ENCODE results near the gene SYNJ2. TPM values are rescaled to one million over a fixed set of nuclear protein-coding genes. Genes with fewer than 3 reads are reported as not detected.
A peak's percentile ranks its signal among the peaks of the same experiment; 100 is the strongest.

Gene SYNJ2
- total and polyA plus RNA-seq, 2 of the 4 experiments (the other 2 are of a cell fraction): 40.8 to 45.2 TPM

DNA sequence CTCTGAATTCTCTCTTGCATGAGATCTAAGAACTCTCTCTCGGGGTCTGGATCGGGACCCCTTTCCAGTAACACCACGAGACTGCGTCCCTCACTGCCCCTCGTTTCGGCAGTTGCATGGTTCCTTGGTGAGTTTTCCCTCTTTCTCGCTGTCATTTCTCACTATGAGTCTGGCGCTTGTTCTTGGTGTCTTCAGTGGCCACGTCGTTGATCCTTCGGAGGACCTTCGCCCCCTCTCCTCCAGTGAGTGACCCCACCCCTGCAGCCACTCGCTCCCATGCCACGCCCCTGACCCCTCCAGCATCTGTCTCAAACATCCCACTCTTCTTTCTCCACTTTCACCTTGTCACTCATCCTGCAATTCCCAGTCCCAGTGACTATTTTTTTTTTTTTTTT is 23.0 kb downstream of the SYNJ2 start:
- Histone ChIP-seq H3K79me1 (ENCODE audit: low read depth in 1 of 2, low read length in 2 of 2) (peaks cover 46 to 92% of the 10 kb centered on the region in 2 experiments), H3K4ac (ENCODE audit: low read depth, low read length) (peak overlapping the region; percentile 30; the same call in 1 of the 2 replicates), H4K5ac (ENCODE audit: low read depth, low read length) (0 out of 2 replicates have a peak overlapping the region, but pooled peaks have one; percentile 20), H2BK20ac (ENCODE audit: low read depth, low read length) (peak overlapping the region; percentile 56; the same call in 1 of the 2 replicates), H4K20me1 (ENCODE audit: insufficient read depth, low read length) (peaks cover 49% of the 10 kb centered on the region), H2BK15ac (ENCODE audit: low read depth, low read length) (no peak overlapping the region), H4K8ac (ENCODE audit: low read depth in 2 of 2, low read length in 2 of 2) (peak overlapping the region in 1 of 2 experiments; percentile 48; a peak in 1 of 4 replicates), H3K27ac (ENCODE audit: insufficient read depth, low read length) (no peak overlapping the region), H2BK5ac (ENCODE audit: low read depth, low read length, poor library complexity, severe bottlenecking) (no peak overlapping the region), H4K91ac (ENCODE audit: insufficient read depth, low read depth, low read length) (no peak overlapping the region), H3K23ac (ENCODE audit: low read depth, low read length) (no peak overlapping the region), H3K9ac (ENCODE audit: low read depth, low read length) (no peak overlapping the region), H3K36me3 (ENCODE audit: control insufficient read depth, insufficient read depth, low read length) (peaks cover 2% of the 10 kb centered on the region; the same call in 1 of the 2 replicates), H3K27me3 (ENCODE audit: control insufficient read depth, insufficient read depth, low read length) (no peaks in the 10 kb centered on the region), H2AK5ac (ENCODE audit: low read depth, low read length) (peak overlapping the region; percentile 24; the same call in 1 of the 2 replicates), H3K18ac (ENCODE audit: low read depth, low read length) (no peak overlapping the region), H2BK120ac (ENCODE audit: low read depth, low read length) (no peak overlapping the region), H3K4me2 (ENCODE audit: low read depth, low read length) (no peak overlapping the region), H3K14ac (replicated peaks; ENCODE audit: low read depth, low read length) (no peak overlapping the region), H3K9me1 (ENCODE audit: insufficient read depth, low read length) (peaks cover 62% of the 10 kb centered on the region), H3K56ac (ENCODE audit: extremely low read depth, insufficient read depth, low read length) (no peak overlapping the region), H3K4me1 (ENCODE audit: control insufficient read depth, insufficient read depth, low read length) (peaks cover 50% of the 10 kb centered on the region), H2AFZ (replicated peaks; ENCODE audit: low read length, poor library complexity) (peak overlapping the region; percentile 35), H3K4me3 (ENCODE audit: insufficient read depth, low read depth, low read length) (no peak overlapping the region), H3K9me3 (ENCODE audit: control insufficient read depth, insufficient read depth, low read length) (no peaks in the 10 kb centered on the region), H2AK9ac (replicated peaks; ENCODE audit: low read depth, low read length, poor library complexity) (no peak overlapping the region)
- ChIA-PET CTCF (no interaction called here), POLR2A (ENCODE audit: unreplicated experiment) (no interaction called here)
- BruUV-seq (replicated peaks): no TSS peak
- intact Hi-C loops (cut with micrococcal nuclease) (no loop called here), dilution Hi-C loops (cut with HindIII; ENCODE audit: low sequenced_read_pairs, unreplicated experiment) (no loop called here), in situ Hi-C loops (cut with MboI; ENCODE audit: low sequenced_read_pairs) (no loop called here)
- TF ChIP-seq, protein P1, sequence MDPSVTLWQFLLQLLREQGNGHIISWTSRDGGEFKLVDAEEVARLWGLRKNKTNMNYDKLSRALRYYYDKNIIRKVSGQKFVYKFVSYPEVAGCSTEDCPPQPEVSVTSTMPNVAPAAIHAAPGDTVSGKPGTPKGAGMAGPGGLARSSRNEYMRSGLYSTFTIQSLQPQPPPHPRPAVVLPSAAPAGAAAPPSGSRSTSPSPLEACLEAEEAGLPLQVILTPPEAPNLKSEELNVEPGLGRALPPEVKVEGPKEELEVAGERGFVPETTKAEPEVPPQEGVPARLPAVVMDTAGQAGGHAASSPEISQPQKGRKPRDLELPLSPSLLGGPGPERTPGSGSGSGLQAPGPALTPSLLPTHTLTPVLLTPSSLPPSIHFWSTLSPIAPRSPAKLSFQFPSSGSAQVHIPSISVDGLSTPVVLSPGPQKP (IDR thresholded peaks at IDR 0.05; ENCODE audit: borderline replicate concordance, low read depth, low read length): no peak
- no peak for TF ChIP-seq SMC3 (IDR thresholded peaks at IDR 0.05; ENCODE audit: low read depth, low read length)
- TF ChIP-seq, protein P2, sequence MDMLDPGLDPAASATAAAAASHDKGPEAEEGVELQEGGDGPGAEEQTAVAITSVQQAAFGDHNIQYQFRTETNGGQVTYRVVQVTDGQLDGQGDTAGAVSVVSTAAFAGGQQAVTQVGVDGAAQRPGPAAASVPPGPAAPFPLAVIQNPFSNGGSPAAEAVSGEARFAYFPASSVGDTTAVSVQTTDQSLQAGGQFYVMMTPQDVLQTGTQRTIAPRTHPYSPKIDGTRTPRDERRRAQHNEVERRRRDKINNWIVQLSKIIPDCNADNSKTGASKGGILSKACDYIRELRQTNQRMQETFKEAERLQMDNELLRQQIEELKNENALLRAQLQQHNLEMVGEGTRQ (IDR thresholded peaks at IDR 0.05; ENCODE audit: low read depth, low read length): no peak
- ATAC-seq (ENCODE audit: low read depth) (no peak), DNase-seq (no peak)
- WGBS, 2 experiments (ENCODE audit: extremely low coverage in 2 of 2, insufficient read length in 1 of 2): 98% methylated on average over 12 of the region's 14 CpGs; no CpG with 5 or more reads in 1 of the 2 experiments
